Medulla oblongata (tissue), 1 donor: ENCODE measurements around the gene NKD1.

Experiments
- DNase-seq: peaks from one replicate; pipeline ENCODE4 v3.0.0-alpha.2; 2015; ENCODE audit errors: extremely low spot score

NKD1 gene

DNA sequence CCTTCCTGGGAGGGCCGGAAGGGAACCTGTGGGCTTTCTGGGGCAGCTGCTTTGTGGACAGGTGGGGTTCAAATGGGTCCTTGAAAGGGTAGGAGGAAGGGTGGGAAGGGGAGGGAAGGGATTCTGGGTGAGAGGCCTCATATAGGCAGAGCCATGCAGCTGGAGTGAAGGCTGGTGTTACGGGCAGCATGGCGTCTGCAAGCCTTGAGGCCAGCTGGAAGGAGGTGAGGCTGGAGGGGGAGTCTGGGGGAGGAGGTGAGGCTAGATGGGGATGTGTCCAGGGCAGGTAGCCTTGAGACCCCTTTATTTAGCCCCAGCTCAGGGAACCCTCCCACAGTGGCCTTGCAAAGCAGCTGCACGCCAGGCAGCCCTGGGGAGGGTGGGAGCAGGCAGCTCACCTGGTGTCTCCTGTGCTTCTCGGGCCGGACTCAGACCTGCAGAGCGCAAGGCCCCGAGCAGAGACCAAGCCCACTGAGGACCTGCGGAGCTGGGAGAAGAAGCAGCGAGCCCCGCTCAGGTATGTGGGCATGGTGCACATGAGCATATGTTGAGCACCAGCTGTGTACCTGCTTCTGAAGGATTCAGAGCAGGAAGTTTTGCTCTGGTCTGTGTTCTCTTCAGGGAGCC is 82.3 kb downstream of the NKD1 start:
- DNase-seq, result no peak

DNA sequence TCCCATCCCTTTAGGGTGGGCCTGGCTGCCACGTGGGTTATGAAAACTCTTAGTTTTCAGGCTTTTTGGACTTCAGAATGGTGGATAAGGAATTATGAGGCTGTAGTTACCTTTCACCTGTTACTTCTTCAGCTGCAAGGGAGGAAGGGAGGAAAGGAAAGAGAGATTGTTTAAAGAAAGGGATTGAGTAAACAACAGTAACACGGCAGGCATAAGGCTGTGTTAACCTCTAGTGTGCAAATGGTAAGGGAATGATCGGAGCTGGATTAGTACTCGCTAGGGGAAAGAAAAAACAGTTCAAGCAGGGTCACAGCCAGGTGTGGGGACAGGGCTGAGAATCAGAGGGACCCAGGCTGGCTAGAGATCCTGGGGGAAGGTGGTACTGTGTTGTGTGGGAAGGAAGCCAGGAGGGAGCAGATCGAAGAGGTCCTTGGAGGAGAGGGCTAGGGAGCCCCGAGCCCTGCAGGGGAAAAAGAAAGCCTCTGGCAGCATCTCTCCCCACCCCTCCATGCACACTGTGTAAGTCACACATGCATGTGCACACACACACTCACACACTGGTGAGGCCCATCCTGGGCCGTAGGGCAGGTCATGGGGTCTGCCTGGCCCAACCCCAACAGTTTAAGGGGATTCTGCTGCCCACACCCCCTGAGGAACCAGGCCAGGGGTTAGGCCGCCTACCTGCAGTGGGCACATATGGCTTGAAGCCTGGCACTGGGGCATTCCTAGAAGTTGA is 83.2 kb downstream of the NKD1 start:
- DNase-seq, result no peak

DNA sequence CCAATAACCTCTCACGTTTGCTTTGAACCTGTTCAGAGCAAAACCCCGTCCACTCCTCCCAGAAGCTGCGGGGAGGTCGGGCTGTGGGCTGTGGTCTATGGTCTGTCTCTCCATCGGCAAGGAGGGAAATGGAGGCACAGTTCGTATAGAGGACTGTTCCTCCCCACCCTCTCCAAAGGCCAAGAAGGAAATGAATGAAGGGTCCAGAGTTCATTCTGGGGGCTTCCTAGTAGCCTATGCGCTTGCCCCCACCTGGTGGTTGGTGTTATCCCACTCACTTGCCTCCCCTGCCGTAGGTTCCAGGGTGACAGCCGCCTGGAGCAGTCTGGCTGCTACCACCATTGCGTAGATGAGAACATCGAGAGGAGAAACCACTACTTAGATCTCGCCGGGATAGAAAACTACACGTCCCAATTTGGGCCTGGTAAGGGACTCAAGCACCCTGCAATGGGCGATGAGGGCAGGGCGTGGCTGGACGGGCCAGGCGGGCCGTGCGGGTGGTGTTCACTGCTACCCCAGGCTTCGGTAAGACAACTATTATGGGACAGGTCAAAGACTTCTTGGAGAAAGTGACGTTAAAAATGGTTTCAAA is 83.9 kb downstream of the NKD1 start:
- no peak for DNase-seq

DNA sequence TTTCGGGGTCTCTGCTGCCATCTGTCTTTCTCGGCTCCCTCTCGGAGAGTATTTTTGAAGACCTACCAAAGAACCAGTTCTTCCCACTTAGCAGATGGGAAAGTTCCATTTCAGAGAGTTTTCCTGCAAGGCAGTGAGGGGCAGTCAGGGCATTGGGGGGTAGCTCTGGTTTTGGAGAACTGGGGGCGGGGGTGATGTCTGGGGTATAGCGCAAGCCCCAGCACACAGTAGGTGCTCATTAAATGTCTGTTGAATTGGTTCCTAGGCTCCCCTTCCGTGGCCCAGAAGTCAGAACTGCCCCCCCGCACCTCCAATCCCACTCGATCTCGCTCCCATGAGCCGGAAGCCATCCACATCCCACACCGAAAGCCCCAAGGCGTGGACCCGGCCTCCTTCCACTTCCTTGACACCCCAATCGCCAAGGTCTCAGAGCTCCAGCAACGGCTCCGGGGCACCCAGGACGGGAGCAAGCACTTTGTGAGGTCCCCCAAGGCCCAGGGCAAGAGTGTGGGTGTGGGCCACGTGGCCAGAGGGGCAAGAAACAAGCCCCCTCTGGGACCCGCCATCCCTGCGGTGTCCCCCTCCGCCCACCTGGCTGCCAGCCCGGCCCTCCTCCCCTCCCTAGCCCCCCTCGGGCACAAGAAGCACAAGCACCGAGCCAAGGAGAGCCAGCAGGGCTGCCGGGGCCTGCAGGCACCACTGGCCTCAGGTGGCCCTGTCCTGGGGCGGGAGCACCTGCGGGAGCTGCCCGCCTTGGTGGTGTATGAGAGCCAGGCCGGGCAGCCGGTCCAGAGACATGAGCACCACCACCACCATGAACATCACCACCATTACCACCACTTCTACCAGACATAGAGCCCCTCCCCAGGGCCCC is 85.0 kb downstream of the NKD1 start:
- no peak for DNase-seq

DNA sequence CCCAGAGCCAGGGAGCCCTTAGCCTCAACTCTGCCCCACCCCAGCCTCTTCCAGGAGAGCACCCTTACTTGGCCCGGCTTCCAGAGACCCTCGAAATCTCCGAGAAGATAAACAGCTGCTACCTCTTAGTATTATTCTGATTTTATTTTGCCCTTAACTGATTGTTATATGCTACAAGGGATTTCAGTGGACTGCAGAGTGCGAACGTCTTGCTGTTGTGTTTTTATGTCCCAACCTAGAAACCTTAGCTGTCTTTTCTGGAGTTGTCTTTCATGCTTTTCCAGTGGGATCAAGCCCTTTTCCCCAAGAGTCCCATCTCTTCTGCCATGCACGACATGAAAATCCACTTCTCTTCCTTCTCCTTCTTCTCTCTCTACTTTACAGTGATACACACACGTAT is 85.9 kb downstream of the NKD1 start:
- no peak for DNase-seq

DNA sequence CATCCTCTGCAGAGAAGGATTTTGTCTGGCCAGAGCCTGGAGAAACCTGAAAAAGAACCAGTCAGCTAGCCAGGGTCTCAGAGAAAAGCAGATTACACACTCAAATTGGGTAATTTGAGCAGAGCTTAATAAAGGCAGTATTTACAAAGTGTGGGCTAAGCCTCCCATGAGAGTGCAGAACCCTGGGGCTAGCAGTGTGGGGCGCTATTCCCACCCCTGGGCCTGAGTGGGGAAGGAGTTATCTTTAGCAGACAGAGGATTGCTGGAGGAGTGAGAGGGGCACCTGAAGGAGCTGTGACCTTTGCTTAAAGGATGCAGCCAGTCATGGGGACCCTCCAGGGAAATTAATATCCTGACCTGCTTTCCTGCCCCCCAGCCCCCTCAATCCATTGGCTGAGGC is 86.8 kb downstream of the NKD1 start:
- DNase-seq, result no peak

DNA sequence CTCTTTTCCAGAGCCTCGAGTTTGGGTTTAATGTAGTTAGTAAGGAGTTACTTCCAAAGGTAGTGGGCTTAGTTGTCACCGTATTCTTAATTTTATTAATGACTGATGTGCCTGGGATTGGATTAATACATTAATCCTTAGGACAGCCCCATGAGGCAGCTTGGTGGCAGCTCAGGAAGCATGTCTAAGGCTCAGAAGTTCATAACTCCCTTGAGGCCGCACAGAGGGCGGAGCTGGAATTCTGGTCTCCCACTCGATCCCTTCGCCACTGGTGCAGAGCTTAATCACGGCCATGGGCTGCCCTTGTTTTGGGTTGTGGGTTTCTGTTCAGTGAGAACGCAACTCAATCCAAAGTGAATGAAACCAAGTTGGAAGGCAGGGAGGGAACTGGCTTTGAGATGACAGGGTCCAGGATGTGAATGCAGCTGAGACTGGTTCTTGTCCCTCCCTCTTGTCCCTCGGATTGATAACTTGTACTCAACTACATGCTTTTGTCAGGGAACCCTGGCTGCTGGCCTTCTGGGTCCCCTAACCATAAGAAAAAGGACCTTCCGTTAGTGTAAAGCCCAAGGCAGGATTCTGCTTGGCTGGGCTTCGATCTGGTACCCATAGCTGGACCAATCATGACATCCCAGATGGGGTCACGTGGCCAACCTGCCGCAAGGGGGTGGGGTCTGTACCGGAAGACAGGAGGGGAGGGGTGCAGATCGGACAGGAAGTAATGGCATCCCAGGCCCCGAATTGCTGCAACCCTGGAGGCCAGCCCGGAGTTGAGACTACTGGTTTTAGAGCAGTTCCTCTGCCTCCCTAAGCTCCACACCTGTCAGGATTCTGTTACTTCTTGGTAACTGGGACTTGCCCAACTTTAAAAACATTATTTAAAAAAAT is 87.6 kb downstream of the NKD1 start:
- no peak for DNase-seq

DNA sequence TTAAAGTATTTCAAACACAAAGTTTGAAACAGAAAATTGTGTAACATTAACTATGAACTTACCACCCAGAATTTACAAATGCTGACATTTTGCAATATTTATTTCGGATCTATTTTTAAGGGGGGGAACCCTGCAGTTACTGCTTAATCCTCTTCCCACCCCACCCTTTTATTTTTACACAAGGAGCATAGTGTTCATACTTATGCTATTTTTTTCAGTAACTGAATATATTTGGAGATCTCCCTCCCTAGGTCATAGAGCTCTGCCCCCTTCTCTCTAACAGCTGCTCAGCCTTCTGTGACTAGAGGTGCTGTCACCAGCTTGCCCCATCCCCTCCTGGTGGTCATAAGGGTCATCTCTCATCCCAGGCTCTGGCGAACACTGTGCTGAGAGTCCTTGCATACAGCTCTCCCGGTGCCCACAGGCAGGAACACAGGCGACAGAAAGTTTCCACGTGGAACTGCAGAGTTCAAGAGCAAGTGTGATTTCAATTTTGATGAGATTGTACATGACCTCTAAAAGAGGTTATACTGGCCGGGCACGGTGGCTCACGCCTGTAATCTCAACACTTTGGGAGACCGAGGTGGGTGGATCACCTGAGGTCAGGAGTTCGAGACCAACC is 88.7 kb downstream of the NKD1 start:
- DNase-seq, result no peak

DNA sequence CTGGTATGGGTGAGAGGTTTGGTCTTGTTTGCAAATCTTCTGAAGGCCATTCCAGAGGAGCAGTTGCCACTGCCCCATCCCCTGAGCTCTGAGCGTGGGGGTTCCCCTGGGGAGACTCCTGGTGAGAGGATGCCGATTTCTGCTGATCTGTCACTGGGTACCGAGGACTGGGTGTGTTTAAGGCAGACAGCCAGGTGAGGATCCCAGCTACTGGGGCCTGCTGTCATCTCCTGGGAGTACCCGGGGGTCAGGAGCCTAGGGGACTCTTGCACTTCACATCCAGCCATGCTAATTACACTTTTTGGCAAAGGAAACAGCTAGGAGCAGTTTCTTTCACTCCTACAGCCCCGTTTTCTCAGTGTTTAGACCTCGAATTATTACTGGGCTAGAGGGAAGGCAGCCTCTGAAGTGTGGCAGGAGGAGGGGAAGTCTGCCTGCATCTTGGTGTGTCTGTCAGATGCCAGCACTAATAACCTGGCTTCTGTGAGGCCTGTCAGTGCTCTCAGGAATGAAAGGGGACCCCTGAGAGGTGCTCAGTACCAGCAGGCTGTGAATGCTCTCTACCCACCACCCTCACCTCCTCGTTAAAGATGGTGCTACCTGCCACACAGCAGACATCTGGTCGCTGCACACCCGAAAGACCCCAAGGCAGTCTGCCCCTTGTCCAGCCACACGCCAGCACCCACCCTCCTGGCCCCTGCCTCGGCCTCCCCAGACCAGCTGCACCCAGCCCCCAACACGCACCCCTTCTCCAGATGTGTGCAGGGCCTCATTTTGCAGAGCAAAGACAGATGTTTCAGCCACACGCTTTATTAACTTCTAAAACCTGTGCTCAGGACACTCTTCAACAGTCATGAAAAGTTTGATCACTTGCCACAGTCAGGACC is 89.8 kb downstream of the NKD1 start:
- DNase-seq, result no peak

DNA sequence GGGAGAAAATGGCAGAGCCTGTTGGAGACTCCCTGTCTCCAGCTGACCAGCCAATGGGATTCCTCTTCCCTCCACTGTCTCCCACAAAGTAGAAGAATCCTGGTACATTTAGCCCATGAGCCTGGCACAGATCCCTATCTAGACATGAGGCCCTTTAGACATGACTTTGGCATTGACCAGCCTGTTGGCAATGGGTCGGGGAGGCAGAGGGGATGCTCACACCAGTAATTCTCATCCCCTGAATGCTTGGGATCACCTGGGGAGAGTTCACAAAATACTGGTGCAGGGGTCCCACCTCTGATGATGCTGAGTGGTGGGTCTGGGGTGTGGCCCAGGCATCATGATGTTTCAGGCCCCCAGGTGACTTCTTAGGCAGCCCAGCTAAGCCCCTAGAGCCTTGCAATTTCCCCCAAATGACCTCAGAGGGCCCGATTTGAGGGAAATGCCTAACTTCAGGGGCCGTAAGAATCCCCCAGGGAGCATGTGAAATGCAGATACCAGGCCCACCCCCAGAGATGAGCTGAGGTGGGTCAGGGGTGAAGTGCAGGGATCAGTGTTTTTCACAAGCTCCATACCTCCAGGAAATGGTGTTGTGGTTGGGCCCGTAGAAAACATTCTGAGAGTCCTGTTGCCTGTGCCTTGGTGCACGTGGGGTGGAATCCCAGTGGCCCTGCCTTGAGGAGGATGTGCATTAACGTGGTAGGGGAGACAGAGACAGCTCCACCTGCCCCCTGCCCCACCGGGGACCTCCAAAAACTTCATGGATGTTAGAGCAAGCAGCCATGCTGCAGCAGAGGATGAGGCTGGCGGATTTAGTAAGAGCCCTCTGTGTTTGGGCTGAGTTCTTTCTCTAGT is 90.8 kb downstream of the NKD1 start:
- DNase-seq, result no peak

DNA sequence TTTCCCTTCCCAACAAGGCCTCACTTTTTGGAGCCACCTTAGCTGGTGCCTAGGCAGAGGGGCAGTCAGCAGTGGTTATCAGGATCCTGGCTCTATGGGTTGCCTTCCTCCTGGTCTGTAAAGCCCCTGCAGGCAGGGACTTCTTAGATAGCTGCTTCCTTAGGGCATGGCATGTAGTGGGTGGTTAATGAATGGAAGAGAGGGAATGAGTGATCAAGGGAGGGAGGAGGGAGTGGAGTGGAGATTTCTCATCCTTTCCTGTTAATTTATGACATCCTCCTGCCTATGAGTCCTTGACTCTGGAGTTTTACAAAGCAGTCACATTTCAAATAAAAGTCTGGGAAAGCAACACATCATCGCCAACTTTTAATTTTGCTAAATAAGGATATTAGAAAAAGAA is 92.2 kb downstream of the NKD1 start:
- DNase-seq, result no peak

DNA sequence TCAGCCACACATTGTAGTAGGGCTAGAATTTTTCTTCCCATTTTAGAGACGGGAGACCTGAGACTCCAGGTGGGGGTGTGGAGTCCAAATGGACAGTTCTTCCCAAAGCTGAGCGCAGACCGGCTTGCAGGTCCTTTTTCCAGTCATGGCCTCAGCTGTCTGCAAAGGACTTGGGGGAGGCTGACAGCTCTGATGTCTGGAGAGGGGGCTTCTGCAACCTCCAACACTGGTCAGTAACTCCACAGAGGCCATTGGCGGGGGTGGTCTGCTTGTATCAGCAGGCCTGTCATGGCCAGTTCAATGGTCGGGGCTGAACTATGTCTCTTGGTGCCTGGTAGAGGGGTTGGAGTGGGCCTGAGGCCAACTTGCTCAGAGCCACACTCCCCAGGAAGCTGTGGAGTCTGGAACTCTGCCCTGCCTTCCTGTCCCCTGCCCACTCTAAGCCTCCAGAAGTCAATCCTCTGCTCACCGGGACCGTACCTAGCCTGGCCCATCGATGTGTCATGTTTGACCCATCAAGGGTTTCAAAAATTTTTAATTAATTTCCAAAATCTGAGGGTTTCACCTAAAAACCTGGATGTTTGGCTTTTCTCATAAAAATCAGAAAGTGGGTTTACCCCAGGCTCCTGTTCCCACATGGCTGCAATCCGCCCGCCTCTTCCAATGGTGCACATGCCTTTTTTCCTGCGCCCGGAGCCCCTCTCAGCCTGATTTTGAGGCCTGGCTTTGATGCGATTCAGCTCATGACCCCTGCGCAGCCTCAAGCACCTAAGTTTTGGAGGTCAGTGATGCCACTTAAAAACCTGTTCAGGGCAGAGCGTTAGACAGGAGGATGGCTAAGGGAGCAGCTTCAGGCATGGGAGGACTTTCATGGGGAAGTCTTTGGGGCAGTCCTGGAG is 93.0 kb downstream of the NKD1 start:
- no peak for DNase-seq

DNA sequence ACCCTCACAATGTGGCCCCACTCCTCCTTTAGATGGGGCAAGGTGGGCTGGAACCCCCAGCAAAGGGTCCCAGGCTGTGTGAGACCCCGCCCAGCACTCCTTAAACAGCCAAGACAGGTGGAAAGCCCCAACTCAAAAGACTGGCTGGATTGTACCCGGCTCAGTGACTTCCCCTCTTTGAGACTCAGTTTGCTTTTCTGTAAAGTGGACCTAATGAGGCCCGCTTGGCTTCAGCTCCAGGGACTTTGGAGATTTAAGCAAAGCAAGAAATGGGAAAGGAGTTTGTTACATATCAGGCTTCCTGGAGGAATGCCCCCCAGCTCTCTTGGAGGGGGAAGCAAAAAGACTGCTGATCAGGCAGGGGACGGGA is 93.6 kb downstream of the NKD1 start:
- no peak for DNase-seq

DNA sequence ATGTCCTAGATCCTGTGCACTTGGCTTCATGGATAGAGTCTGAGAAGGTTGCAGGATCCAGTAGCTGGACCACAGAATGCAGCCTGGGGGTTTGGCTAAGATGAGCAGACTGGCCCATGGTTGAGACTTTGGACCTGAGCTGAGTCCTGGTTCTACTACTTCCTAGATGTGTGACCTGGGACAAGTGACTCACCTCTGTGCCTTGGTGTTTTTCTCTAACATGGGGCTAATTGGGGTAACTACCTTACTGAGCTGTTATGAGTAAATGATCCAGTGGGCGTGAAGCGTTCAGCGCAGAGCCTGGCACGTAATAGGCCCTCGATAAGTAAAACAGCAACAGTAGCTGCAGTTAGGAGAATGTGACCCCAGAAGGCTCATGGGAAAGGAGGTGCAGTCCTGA is 94.2 kb downstream of the NKD1 start:
- DNase-seq, result no peak

DNA sequence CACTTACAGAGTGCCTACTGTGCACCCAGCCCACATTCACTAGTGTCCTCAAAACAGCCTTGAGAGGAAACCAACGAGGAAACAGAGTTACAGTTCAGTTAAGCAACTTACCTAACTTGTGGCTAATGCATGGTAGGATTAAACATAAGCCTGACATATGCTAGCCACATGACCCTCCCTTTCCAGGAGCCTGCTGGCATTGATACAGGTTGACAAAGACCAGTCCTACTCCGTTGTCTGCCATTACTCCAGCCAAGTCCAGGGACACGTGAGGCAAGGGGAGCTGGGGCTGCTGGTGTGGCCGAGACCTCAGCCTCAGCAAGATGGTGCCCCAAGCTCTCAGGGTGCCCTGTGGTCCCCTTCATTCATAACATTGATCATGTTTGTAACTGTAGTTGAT is 95.0 kb downstream of the NKD1 start:
- DNase-seq, result no peak

DNA sequence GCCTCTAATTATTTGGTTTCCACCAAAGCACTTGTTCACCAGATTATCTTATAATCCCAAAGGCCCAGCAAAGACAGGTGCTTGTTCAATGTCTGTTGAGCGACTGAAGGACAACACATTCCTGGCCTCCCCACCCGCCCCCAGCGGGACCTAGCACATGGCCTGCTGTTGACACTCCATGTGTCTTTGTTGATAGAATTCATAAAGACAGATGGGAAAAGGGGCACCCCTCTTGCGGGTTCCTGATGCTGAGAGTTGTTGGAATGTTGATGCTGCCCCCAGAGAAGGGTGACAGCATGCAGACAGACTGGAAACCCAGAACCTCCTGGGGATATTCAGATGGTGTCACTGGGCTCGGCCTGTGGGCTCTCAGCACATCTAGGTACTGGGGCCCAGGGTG is 96.0 kb downstream of the NKD1 start:
- no peak for DNase-seq

DNA sequence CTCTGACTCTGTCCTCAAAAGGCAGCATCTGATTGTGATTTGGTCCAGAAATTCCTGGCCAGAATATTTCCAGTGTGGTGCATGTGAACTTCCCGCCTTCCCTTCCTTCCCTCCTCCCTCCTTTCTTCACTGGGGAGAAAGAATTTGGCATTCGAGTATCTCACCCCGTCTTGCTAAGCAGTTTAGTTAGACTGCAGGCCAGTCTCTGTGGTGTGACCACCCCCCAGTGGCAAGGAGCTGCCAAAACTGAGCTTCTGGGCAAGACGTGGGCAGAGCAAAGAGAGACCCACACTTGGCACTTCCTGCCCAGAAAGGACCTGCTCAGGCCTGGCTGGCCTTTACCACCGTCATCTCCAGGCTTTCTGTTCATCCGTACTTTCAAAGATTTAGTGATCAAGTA is 96.5 kb downstream of the NKD1 start:
- peak; percentile 52 for DNase-seq
